Measurements from ENCODE around the gene MTOR. TPM values are rescaled to one million over a fixed set of nuclear protein-coding genes. Genes with fewer than 3 reads are reported as not detected.

The MTOR gene
- total RNA-seq, 1 donor from 2014 or later = 43.6 TPM

Other genes starting within 250 kb of the MTOR start
- gene TARDBP, start 249.9 kb downstream of the MTOR start, total RNA-seq = 140 and 148 TPM in 2 replicates
- 0.73 and 0.77 TPM in 2 replicates for gene MASP2, start 215.3 kb downstream of the MTOR start, total RNA-seq
- gene SRM, start 202.5 kb downstream of the MTOR start, total RNA-seq = 220 and 225 TPM in 2 replicates
- 53.4 and 56.8 TPM in 2 replicates for gene EXOSC10, start 162.7 kb downstream of the MTOR start, total RNA-seq
- 0.70 and 0.86 TPM in 2 replicates for gene ANGPTL7, start 73.2 kb downstream of the MTOR start, total RNA-seq
- gene UBIAD1, start 10.6 kb upstream of the MTOR start, total RNA-seq = 15.4 and 15.5 TPM in 2 replicates
- 0.32 and 0.34 TPM in 2 replicates for gene DISP3, start 216.6 kb upstream of the MTOR start, total RNA-seq